Thoracic aorta (tissue), 2 donors: ENCODE data around the gene RNF149. TPM values are rescaled to one million over a fixed set of nuclear protein-coding genes. Genes with fewer than 3 reads are reported as not detected.

Experiments used
- ATAC-seq: fragments of 150-250 bp; one replicate; pipeline ENCODE4 v1.8.0; 2017; ENCODE audit warnings: low read depth; ENCODE audit not compliant: insufficient number of reproducible peaks, low FRiP score
- DNase-seq: peaks from one replicate; pipeline ENCODE4 v3.0.0-alpha.2; 2020; ENCODE audit warnings: low spot score
- H3K27ac ChIP-seq, 2 donors: fragments of 200-600 bp; sonication (generic); 1 replicate in 1 of 2; 2 replicates in 1 of 2; pipeline ENCODE4 v1.5.1; 2016; ENCODE audit warnings: mild to moderate bottlenecking in 2 of 2, moderate library complexity in 2 of 2
- H3K27me3 ChIP-seq: fragments of 200-600 bp; sonication (generic); replicated peaks from 2 replicates; pipeline ENCODE4 v1.6.0; 2016; ENCODE audit warnings: mild to moderate bottlenecking; ENCODE audit not compliant: insufficient read depth
- H3K36me3 ChIP-seq: fragments of 200-600 bp; sonication (generic); one replicate; pipeline ENCODE4 v1.5.1; 2016
- H3K4me1 ChIP-seq, 2 donors: fragments of 200-600 bp; sonication (generic); 1 replicate in 1 of 2; 2 replicates in 1 of 2; pipeline versions ENCODE4 v1.5.1 to v1.6.0; 2016; ENCODE audit warnings: low read depth in 2 of 2, mild to moderate bottlenecking in 1 of 2; ENCODE audit not compliant: control insufficient read depth in 1 of 2
- H3K4me3 ChIP-seq: fragments of 200-600 bp; sonication (generic); 2 replicates; pipeline ENCODE4 v1.5.1; 2016; ENCODE audit warnings: mild to moderate bottlenecking
- H3K9me3 ChIP-seq: fragments of 200-600 bp; sonication (generic); 2 replicates; pipeline ENCODE4 v1.5.1; 2016
- total RNA-seq, 2 donors: library from RNA; depleted of rRNA; stranded (reverse); fragments of >200 nt; gene quantifications; one replicate each; pipeline versions ENCODE4 v1.1.0 to v1.2.3, GENCODE V29; 2016
- TF ChIP-seq, protein P1 (sequence below): fragments of 200-600 bp; sonication (generic); IDR thresholded peaks from one replicate; pipeline ENCODE4 v1.5.1; 2019; ENCODE audit warnings: antibody characterized with exemption

RNF149 gene
- total RNA-seq, 2 donors from 2014 or later = 106 to 152 TPM

DNA sequence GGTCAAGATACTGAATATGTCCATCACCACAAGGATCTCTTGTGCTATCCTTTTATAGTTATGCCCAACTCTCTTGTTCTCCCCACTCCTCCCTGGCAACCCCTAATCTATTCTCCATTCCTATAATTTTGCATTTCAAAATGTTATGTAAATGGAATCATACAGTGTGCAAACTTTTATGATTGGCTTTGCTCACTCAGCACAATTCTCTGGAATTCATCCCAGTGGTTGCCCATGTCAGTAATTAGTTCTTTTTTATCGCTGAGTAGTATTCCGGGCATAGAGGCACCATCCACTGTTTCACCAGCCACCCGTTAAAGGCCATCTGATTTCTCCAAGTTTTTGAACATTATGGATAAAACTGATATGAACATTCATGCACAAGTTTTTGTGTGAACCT lies 38.4 kb upstream of the RNF149 start:
- H3K9me3 ChIP-seq = no peaks in the 10 kb centered on the region
- TF ChIP-seq, protein P1, sequence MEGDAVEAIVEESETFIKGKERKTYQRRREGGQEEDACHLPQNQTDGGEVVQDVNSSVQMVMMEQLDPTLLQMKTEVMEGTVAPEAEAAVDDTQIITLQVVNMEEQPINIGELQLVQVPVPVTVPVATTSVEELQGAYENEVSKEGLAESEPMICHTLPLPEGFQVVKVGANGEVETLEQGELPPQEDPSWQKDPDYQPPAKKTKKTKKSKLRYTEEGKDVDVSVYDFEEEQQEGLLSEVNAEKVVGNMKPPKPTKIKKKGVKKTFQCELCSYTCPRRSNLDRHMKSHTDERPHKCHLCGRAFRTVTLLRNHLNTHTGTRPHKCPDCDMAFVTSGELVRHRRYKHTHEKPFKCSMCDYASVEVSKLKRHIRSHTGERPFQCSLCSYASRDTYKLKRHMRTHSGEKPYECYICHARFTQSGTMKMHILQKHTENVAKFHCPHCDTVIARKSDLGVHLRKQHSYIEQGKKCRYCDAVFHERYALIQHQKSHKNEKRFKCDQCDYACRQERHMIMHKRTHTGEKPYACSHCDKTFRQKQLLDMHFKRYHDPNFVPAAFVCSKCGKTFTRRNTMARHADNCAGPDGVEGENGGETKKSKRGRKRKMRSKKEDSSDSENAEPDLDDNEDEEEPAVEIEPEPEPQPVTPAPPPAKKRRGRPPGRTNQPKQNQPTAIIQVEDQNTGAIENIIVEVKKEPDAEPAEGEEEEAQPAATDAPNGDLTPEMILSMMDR = no peak
- ATAC-seq (no peak), DNase-seq (no peak)
- H3K27ac ChIP-seq = no peak overlapping the region
- no peaks in the 10 kb centered on the region for H3K27me3 ChIP-seq
- H3K36me3 ChIP-seq = no peaks in the 10 kb centered on the region
- H3K4me1 ChIP-seq = no peaks in the 10 kb centered on the region
- no peak overlapping the region for H3K4me3 ChIP-seq

DNA sequence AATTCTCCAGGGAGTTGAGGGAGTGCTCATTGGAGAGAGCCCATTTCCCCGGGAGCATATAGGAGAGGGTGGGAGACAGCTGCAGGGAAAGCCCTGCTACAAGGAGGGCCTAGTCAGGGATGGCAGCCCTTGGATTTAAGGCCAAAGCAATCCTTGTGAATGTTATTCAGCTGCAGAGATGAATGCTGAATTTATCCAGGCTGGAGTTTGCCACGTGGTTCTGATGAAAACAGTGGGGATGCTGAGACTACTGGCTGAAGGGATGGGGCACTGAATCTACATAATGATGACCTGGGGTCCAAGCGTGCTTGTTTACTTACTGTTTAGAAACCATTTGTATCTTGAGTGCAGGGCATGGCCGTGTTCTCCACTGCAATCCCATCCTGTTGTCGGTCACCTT lies 35.6 kb upstream of the RNF149 start:
- TF ChIP-seq, protein P1 = no peak
- no peak overlapping the region for H3K4me3 ChIP-seq
- H3K9me3 ChIP-seq = no peaks in the 10 kb centered on the region
- no peaks in the 10 kb centered on the region for H3K36me3 ChIP-seq
- H3K4me1 ChIP-seq = no peaks in the 10 kb centered on the region
- DNase-seq = no peak
- no peaks in the 10 kb centered on the region for H3K27me3 ChIP-seq
- ATAC-seq = no peak
- H3K27ac ChIP-seq = no peak overlapping the region

DNA sequence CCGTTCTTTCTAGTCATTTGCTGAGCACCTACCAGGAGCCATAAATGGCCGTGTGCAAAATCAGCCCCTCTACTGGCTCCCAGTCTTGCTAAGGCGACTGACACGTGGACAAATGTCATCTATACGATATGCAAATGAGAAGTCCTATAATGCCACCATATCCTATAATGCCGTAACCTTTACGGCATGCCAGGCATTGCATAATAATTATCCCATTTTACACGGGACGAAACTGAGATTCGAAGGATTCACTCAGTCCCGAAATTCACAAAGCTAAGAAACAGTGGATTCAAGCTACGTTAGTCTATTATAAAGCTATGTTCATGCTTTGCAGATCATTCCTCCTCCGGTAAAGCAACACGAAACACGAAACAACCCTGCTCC lies 34.1 kb upstream of the RNF149 start:
- TF ChIP-seq, protein P1 = no peak

DNA sequence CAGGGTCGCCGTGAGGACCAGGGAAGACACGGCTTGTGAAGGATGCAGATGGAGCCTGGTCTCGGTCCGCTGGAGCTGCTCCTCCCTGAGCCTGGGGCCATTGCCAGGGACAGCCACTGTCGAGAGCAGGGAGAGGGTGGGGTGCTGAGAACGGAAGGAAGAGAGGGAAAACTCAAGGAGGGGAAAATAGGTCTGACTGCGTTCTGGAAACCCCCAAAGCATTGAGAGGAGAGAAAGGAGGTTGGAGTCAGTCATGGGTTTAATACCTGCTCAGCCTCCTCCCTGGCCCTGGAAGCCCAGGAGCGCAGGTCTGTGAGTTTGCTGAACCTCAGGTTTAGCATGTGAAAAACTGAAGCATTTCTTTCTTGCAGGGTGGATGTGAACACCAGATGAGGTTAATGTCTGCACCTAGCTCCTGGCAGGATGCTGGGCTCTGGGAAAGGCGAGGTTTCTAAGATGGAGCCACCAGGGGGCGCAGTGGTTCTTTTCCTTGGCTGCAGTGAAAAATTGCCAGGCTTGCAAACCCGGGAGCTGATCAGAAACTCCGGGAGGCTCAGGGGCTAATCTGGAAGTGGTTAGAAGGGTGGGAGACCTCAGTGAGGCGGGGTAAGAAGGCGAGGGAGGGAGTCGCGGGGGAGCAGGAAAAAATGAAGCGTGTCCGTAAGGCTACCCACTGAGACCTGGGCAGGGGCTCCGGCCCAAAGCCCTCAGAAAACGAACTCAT lies 33.6 kb upstream of the RNF149 start:
- Histone ChIP-seq H3K36me3 (no peaks in the 10 kb centered on the region), H3K27ac (no peak overlapping the region), H3K9me3 (no peaks in the 10 kb centered on the region), H3K4me3 (no peak overlapping the region), H3K27me3 (no peaks in the 10 kb centered on the region), H3K4me1 (no peaks in the 10 kb centered on the region)
- ATAC-seq = no peak
- DNase-seq = no peak
- TF ChIP-seq, protein P1 = peak; percentile 79

More for the DNA sequence above, 34.1 kb upstream of the RNF149 start:
- ATAC-seq (no peak), DNase-seq (no peak)
- Histone ChIP-seq H3K36me3 (no peaks in the 10 kb centered on the region), H3K4me3 (no peak overlapping the region), H3K27me3 (no peaks in the 10 kb centered on the region), H3K4me1 (no peaks in the 10 kb centered on the region), H3K27ac (no peak overlapping the region), H3K9me3 (no peaks in the 10 kb centered on the region)

DNA sequence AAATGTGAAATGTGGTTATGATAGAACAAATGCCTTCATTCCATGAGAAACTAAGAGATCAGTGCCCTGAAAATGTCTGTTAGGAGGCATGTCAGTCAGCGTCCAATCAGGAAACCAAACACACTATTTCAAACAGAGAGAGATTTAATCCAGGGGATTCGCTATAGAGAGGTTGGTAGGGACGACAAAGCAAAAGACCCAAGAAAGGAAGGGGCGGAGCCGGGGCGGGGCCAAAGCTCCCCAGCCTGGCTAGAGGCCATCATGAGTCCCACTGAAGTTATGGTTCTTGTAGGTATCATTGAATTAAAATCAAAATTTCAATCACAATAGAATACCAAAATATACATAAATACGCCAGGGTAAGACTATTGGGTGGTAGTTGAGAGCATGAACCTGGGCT lies 32.9 kb upstream of the RNF149 start:
- no peak for ATAC-seq

More for the DNA sequence above, 32.9 kb upstream of the RNF149 start:
- DNase-seq = no peak
- TF ChIP-seq, protein P1 = no peak
- H3K4me3 ChIP-seq = no peak overlapping the region
- no peaks in the 10 kb centered on the region for H3K4me1 ChIP-seq
- no peaks in the 10 kb centered on the region for H3K9me3 ChIP-seq
- H3K27ac ChIP-seq = no peak overlapping the region
- no peaks in the 10 kb centered on the region for H3K27me3 ChIP-seq
- H3K36me3 ChIP-seq = no peaks in the 10 kb centered on the region
